Epidermal melanocyte (primary cell): ENCODE results near the gene ADARB2.
A peak's percentile ranks its signal among the peaks of the same experiment; 100 is the strongest.
"Not testable (repeated sequence)": the region's sequence is repeated elsewhere in the genome, so short reads cannot be mapped to it uniquely, and the experiment has no call there.

ENCODE experiments used
- DNase-seq: peaks from one replicate; pipeline ENCODE4 v3.0.0; 2011; ENCODE audit warnings: low spot score; ENCODE audit not compliant: insufficient read length

Gene ADARB2

GRCh38 chr10:1362589-1363445 lies 374.5 kb downstream of the ADARB2 start:
- DNase-seq = no peak

- DNase-seq = no peak
These were observed 375.8 kb downstream of the ADARB2 start for GRCh38 chr10:1361411-1362105.

GRCh38 chr10:1360558-1361164 lies 376.7 kb downstream of the ADARB2 start:
- no peak for DNase-seq

- no peak for DNase-seq
These were observed 377.2 kb downstream of the ADARB2 start for GRCh38 chr10:1360011-1360557.

- no peak for DNase-seq
These were observed 377.7 kb downstream of the ADARB2 start for GRCh38 chr10:1359626-1359955.

GRCh38 chr10:1358860-1359625 lies 378.3 kb downstream of the ADARB2 start:
- DNase-seq = no peak

- no peak for DNase-seq
These were observed 379.2 kb downstream of the ADARB2 start for GRCh38 chr10:1358147-1358546.

- DNase-seq = no peak
These were observed 381.0 kb downstream of the ADARB2 start for GRCh38 chr10:1356349-1356748.

- peak; percentile 44 for DNase-seq
These were observed 382.3 kb downstream of the ADARB2 start for GRCh38 chr10:1354809-1355710.

- DNase-seq = not testable (repeated sequence)
These were observed 385.0 kb downstream of the ADARB2 start for GRCh38 chr10:1352296-1352695.

- no peak for DNase-seq
These were observed 388.6 kb downstream of the ADARB2 start for GRCh38 chr10:1348773-1349050.

- peak; percentile 66 for DNase-seq
These were observed 389.2 kb downstream of the ADARB2 start for GRCh38 chr10:1347962-1348772.

GRCh38 chr10:1347525-1347924 lies 389.8 kb downstream of the ADARB2 start:
- no peak for DNase-seq

- DNase-seq = no peak
These were observed 391.1 kb downstream of the ADARB2 start for GRCh38 chr10:1346201-1346600.

GRCh38 chr10:1345368-1345767 lies 392.0 kb downstream of the ADARB2 start:
- DNase-seq = no peak

- no peak for DNase-seq
These were observed 392.5 kb downstream of the ADARB2 start for GRCh38 chr10:1344846-1345245.

- no peak for DNase-seq
These were observed 392.9 kb downstream of the ADARB2 start for GRCh38 chr10:1344408-1344807.

GRCh38 chr10:1343176-1343575 lies 394.1 kb downstream of the ADARB2 start:
- DNase-seq = no peak

GRCh38 chr10:1341052-1341451 lies 396.3 kb downstream of the ADARB2 start:
- DNase-seq = not testable (repeated sequence)

GRCh38 chr10:1339396-1339795 lies 397.9 kb downstream of the ADARB2 start:
- DNase-seq = no peak
